ENCODE data around the gene ATXN7L1.

DNA sequence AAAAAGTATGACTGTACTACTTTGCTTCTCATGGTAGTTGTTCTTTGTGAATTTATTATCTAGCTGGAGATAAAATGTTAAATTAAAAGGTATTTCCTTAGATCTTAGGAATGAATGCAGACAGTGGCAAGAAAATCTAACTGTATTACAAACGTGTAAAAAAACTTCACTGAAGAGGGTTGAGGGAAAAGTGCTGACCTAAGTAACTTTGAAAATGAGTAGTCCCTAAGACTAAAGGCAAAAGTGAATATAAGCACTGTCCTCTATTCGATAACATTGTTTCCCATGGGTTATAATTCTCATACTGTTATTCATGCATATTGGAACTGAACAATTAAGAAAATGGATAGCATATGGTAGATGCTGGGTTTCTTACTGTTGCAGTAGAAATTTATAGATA, 148.4 kb downstream of the ATXN7L1 start:
- TF ChIP-seq POLR2A (IDR thresholded peaks at IDR 0.05) (no peak), EP300 (IDR thresholded peaks at IDR 0.05) (no peak)
